ENCODE results near the gene RRAD.

The RRAD gene

GRCh38 chr16:66878067-66878466, 47.3 kb downstream of the RRAD start:
- Mint-ChIP-seq H3K36me3 (peaks cover 50% of the 10 kb centered on the region), H3K9me3 (peaks cover 4% of the 10 kb centered on the region), H3K27ac (peak overlapping the region; percentile 84), H3K4me1 (peaks cover 57% of the 10 kb centered on the region), H3K4me3 (peak overlapping the region; percentile 97)
- DNase-seq (ENCODE audit: low spot score in 2 of 2), result peak; percentile 47 to 77
- ATAC-seq, result peak; percentile 66

- Mint-ChIP-seq H3K9me3 (peaks cover 4% of the 10 kb centered on the region), H3K4me1 (peaks cover 61% of the 10 kb centered on the region), H3K36me3 (peaks cover 29% of the 10 kb centered on the region), H3K4me3 (peak overlapping the region; percentile 84), H3K27ac (peak overlapping the region; percentile 97)
- ATAC-seq (peak; percentile 57), DNase-seq (ENCODE audit: low spot score in 2 of 2) (peak in 1 of 2 donors; percentile 66)
These were observed 51.1 kb downstream of the RRAD start for GRCh38 chr16:66874079-66874775.

- H3K4me3 Mint-ChIP-seq, result peak overlapping the region; percentile 84
- no peak for DNase-seq (ENCODE audit: low spot score in 2 of 2)
- ATAC-seq, result no peak
- peak overlapping the region; percentile 97 for H3K27ac Mint-ChIP-seq
- peaks cover 4% of the 10 kb centered on the region for H3K9me3 Mint-ChIP-seq
- peaks cover 61% of the 10 kb centered on the region for H3K4me1 Mint-ChIP-seq
- H3K36me3 Mint-ChIP-seq, result peaks cover 29% of the 10 kb centered on the region
These were observed 51.7 kb downstream of the RRAD start for GRCh38 chr16:66873685-66874055.

- peaks cover 27% of the 10 kb centered on the region for H3K36me3 Mint-ChIP-seq
- peaks cover 57% of the 10 kb centered on the region for H3K4me1 Mint-ChIP-seq
- peak overlapping the region; percentile 84 for H3K4me3 Mint-ChIP-seq
- DNase-seq (ENCODE audit: low spot score in 2 of 2) (peak; percentile 93 to 98), ATAC-seq (peak; percentile 88)
- H3K9me3 Mint-ChIP-seq, result peaks cover 4% of the 10 kb centered on the region
- peak overlapping the region; percentile 97 for H3K27ac Mint-ChIP-seq
These were observed 52.2 kb downstream of the RRAD start for GRCh38 chr16:66872943-66873684.

GRCh38 chr16:66872559-66872942, 52.8 kb downstream of the RRAD start:
- peaks cover 4% of the 10 kb centered on the region for H3K9me3 Mint-ChIP-seq
- H3K4me1 Mint-ChIP-seq, result peaks cover 57% of the 10 kb centered on the region
- H3K36me3 Mint-ChIP-seq, result peaks cover 22% of the 10 kb centered on the region
- DNase-seq (ENCODE audit: low spot score in 2 of 2) (no peak), ATAC-seq (no peak)
- H3K27ac Mint-ChIP-seq, result peak overlapping the region; percentile 97
- H3K4me3 Mint-ChIP-seq, result peak overlapping the region; percentile 84

GRCh38 chr16:66871840-66872239, 53.5 kb downstream of the RRAD start:
- Mint-ChIP-seq H3K27ac (peak overlapping the region; percentile 60), H3K4me3 (peak overlapping the region; percentile 84)
- DNase-seq (ENCODE audit: low spot score in 2 of 2), result no peak

More at GRCh38 chr16:66871840-66872239, 53.5 kb downstream of the RRAD start:
- peaks cover 22% of the 10 kb centered on the region for H3K36me3 Mint-ChIP-seq
- peaks cover 58% of the 10 kb centered on the region for H3K4me1 Mint-ChIP-seq
- peaks cover 4% of the 10 kb centered on the region for H3K9me3 Mint-ChIP-seq
- no peak for ATAC-seq
